Cerebellar cortex (tissue), 1 donor: ENCODE measurements around the gene SIGLEC1.

Experiments
- DNase-seq: peaks from one replicate; pipeline ENCODE4 v3.0.0-alpha.2; 2015; ENCODE audit warnings: low spot score

The SIGLEC1 gene

DNA sequence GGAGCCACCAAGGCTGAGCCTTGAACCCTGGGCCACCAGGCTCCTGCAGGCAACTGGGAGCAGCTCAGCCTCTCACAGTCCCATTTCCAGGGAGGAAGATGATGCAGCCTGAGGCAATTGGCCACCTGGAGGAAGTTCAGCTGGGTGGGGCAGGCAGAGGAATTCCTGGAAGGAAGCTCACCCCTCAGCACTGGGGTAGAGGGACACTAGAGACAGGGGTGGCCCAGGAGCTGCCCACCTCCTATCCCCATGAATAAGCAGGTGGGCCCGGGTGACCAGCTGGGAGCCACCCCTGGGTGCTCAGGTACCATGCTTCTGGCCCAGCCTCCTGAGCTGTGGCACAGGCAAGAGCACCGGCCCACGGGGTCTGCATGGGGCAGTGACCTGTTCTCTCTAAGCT is 16.5 kb upstream of the SIGLEC1 start:
- no peak for DNase-seq

DNA sequence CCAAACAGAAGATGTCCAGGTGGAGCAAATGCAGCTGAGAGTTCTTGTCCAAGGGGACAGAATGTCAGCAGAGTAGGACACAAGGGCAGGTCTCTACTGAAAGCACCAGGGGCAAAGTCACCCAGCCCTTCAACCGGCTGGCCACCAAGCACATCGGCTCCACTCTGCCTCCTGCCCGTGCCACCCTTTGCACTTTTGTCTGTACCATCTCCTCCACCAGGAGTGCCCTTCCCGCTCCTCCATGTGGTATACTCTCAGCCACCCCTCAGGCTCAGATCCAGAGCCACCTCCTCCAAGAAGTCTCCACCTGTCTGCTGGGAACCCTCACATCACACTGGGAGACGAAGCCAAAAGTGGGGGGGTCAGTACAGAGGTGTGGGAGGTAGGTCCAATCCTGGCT is 16.0 kb upstream of the SIGLEC1 start:
- DNase-seq: no peak

DNA sequence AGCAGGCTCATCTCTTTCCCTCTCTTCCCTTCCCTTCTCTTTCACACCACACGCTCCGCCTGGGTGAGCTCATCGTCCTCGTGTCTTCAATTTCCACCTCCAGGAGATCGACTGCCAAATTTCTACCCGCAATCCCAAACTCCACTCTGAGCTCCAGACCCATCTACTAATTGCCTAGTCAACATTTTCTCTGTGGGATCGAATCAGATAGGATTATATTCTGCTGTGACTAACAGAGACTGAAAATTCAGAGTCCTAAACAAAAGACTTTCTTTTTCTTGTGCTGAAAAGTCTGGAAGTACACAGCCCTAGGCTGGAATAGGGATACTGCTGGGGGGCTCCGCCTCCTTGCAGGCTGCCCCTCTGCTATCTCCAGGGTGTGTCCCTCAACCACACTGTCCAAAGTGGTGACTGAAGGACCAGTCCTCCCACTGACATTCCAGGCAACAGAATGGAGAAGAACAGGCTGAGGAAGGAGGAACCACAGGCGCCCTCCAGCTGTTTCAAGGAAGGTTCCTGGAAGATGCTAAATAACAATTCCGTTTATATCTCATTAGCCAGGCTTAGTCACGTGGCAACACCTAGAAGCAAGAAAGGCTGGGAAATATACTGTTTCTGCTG is 15.1 kb upstream of the SIGLEC1 start:
- DNase-seq: no peak

DNA sequence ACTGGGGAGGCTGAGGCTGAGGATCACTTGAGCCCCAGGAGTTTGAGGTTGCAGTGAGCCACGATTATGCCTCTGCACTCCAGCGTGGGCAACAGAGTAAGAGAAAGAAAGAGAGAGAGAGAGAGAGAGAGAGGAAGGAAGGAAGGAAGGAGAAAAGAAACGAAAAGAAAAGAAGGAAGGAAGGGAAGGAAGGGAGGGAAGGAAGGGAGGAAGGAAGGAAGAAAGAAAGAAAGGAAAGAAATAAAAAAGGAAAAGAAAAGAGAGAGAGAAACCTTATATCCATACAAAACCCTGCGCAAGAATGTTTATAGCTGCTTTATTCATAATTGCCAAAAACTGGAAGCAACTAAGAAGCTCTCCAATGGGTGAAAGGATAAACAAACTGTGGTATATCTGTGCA is 12.0 kb upstream of the SIGLEC1 start:
- no peak for DNase-seq

DNA sequence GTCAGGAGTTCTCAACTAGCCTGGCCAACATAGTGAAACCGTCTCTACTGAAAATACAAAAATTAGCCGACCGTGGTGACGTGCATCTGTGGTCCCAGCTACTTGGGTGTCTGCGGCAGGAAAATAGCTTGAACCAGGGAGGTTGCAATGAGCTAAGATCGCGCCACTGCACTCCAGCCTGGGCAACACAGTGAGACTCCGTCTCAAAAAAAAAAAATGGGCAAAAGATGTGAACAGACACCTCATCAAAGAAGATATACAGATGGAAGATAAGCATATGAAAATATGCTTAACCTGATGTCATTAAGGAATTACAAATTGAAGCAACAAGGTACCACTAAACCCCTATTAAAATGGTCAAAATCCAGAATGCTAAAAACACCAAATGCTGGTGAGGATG is 10.9 kb upstream of the SIGLEC1 start:
- no peak for DNase-seq

DNA sequence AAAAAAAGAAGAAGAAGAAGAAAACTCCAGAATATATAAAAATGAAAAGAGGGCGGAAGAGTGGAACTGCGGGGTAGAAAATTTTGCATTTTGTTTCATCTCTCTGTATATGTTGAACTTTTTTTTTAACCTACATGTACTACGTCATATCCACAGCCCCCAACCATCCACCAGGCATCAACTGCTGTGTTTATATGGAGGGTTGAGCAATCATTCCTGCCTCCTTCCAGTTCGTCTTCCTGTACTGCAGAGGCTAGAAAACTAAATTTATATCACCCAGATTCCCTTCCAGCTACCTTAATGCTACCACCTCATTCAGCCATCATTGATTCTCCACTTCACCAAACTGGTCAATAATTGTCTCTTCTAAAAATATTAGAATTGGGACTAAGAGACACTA is 9.5 kb upstream of the SIGLEC1 start:
- DNase-seq: no peak

DNA sequence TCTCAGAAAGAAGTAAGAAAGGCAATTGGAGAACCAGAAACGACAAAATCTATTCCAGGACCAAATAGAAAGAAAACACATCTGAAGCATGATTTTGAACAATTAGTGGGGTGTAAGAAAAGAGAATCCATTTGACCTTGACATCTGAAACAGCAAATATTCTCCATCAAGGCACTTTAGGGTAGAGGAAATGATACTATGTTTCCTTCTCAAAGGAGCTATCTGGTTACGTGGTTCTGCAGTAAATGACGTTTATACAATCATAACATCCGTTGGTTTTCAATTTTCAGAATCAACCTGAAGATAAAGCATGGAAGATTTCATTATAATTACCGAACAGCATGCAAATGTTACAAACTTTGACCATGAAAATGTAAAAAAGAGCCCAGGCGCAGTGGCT is 8.2 kb upstream of the SIGLEC1 start:
- DNase-seq: no peak

DNA sequence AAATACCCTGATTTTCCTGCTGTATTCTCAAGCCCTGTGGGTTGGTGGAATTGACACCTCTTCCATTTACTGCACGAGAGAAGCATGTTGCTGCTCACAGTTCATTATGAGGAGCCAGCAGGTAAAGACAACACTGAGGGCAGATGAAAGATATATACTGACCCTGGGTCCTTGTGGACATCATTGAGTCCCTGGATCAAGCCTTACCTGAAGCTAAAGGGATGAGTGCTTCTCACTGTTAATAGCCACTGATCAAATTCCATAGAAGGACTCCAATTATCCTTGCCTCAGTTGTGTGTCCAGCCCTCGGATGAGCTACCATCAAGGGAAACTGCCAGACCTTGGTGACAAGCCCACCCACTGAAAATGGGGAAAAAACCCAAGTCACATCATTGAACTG is 7.7 kb upstream of the SIGLEC1 start:
- DNase-seq: no peak

DNA sequence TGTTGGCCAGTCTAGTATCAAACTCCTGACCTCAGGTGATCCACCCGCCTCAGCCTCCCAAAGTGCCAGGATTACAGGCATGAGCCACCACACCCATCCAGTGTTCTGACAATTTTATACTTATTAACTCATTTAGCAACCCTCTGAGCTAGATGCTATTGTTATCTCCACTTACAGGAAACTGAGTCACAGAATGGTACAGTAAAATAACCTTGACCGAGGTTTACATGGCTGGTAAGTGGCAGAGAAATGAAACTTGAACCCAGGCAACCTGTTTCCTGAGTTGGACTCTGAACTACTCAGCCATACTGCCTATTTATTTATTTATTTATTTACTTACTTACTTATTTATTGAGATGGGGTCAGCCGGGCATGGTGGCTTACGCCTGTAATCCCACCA is 6.6 kb upstream of the SIGLEC1 start:
- no peak for DNase-seq

DNA sequence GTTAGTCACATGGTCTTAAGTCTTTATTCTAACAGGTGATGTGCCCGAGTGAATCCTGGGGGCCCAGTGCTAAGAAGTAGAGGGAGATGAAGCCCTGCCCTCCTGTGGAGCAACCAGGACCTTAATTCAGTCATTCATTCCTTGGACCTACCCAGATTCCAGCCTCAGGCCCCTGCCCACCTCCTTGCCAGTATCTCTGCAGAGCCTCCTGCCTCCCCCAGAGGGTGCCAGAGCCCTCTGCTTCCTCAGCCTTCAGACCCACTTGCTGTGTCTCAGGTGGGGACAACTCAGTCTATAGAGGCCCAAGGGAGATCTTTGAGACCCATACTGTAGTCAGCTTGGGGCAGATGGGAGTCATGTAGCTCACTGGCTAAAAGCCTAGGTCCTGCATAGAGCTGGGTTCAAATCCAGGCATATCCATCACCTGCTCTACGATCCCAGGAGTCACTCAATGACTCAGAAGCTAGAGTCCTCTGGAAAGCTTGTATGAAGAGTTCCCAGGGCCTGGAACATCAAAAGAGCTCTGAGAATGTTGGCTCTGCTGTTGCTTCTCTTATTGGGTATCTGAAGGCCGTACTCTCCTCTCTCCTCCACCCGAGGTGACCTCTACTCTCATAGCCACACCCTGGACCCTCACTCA is 3.9 kb upstream of the SIGLEC1 start:
- peak; percentile 53 for DNase-seq

DNA sequence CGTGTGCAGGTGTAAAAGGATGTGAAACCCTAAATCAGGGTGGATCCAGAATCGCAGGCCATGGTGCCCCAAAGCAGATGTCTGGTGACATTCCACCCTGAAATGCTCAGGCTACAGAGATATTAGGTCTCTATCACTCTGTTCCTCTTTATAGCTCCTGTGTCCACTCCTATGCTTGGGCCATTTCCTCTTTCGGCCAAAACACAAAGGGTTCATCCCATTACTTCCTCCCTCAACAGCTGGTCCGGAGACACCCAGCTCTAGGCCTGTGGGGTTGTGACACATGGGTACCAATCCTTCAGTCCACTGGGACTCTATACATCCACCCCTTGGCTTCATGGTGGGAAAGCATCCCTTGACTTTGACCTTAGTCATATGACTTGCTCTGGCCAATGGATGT is 1.7 kb upstream of the SIGLEC1 start:
- DNase-seq: no peak

DNA sequence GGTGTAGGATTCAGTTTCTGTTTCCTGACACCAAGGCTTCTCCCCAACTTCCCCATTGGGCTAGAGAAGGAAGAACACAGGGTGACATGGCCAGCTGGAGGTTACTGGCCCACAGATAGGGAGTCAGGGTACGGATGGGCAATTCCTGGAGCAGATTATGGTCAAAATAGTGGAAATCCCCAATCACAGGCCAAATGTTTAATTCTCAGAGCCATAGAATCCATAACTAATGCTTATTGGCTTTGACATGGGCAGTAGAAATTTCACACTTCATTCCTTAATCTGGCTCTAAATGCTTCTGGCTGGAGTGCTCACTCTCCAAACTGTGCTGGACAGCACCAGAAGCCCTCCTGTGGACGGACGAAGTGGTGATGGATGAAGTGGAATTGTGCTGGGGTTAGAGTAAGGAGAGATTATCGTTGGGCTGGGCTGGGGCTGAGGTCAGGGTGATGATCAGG is 887 bp downstream of the SIGLEC1 start:
- DNase-seq: no peak

DNA sequence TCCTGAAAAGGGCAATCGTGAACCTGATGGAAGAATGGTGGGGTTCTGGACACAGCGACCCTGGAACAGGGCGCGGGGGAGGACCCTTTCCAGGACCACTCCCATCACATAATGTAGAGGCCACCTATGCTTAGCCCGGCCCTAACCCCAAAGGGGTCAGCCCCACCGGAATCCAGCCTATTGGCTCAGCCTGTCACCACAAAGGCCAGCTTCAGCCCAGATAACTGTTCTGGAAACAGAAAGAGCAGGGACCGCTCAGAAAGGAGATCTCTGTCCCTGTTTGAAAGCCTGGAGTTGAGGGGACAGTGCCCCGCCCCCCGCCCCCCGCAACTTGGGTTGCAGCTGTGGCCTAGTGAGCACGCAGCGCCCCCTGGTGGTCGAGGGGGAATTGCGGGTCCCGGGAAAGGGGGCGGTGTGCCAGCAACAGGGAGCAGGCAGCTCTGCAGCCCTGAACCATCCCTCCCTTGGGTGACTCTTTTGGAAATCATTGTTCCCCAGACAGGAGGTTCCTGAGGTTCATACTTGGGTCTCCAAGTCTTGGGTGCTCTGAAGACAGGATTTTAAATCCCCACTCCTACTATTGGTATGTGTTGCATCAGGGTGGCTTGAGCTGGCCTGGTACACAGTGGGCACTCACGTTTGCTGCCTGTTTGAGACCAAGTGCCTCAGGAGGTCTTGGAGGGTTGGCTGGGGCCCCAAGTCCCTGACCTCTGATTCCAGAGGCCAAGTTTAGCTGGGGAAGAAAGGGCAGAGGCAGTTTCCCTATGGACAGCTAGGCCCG is 1.5 kb downstream of the SIGLEC1 start:
- DNase-seq: peak; percentile 24

DNA sequence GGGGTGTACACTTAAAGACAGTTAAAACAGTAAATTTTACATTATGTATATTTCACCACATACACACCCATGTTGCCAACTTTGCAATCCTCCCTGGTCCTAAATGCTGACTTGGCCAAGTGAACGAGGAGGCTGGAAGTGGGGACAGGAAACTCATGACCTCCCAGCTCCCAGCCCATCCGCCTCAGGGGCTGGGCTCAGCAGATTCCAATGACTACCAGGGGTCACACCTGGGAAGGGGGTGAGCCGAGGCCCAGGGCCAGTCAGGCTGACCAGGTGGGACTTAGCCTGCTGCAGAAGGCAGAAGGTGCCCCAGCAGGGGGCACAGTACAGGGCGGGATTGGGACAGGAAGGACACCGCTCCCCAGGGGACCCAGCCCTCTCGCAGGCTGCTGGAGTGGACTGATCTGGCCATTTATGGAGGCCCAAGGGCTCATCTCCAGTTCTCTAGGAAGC is 2.4 kb downstream of the SIGLEC1 start:
- no peak for DNase-seq

DNA sequence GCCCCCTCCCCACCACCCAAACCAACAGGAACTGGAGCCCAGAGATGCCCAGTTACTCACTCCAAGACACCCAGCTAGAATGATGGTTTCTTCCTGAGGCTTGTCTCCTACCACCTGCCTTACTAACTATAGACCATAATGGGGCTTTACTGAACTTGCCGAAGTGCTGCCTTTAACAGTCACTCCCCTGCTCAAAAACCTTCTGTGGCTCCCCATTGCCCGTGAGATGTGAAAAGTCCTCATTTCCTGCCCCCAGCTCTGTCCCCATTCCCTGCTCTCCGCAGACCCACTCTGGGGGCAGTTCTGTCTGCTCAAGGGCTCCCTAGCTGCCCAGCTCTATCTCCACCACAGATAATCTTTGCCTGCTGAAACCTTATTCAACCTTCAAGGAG is 4.9 kb downstream of the SIGLEC1 start:
- no peak for DNase-seq

DNA sequence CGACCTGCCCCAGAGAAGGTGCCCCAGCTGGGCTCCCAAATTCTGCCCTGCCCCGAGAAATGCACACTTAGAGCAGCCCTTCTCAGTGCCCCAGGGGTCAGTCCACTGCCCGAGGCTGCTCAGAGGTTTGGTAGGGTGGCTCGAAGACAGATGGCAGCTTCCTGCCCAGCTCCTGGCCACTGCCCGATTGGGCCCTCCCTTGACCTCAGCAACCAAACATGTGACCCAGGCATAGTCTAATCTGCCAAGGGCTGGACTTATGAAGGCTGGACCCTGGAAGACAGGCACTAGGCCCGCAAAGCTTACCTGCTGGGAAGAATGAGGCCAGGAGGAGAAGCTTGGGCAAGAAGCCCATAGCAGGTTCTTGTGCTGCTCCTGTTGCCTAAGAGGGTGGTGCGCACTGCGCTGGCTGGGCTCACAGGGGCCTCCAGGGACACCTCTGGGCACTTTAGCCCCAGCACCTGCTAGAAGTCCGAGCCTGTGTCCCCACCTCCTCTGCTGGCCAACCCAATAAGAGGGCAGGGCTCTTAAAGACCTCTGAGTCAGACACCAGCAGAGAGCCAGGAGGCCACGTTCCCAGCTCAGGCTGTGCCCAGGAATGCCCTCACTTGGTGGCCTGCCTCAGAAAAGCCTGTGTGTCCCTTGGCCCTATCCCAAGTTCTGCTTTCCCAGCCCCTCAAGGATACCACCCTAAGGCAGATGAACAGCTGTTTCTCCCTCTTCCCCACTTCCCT is 5.5 kb downstream of the SIGLEC1 start:
- DNase-seq: no peak

DNA sequence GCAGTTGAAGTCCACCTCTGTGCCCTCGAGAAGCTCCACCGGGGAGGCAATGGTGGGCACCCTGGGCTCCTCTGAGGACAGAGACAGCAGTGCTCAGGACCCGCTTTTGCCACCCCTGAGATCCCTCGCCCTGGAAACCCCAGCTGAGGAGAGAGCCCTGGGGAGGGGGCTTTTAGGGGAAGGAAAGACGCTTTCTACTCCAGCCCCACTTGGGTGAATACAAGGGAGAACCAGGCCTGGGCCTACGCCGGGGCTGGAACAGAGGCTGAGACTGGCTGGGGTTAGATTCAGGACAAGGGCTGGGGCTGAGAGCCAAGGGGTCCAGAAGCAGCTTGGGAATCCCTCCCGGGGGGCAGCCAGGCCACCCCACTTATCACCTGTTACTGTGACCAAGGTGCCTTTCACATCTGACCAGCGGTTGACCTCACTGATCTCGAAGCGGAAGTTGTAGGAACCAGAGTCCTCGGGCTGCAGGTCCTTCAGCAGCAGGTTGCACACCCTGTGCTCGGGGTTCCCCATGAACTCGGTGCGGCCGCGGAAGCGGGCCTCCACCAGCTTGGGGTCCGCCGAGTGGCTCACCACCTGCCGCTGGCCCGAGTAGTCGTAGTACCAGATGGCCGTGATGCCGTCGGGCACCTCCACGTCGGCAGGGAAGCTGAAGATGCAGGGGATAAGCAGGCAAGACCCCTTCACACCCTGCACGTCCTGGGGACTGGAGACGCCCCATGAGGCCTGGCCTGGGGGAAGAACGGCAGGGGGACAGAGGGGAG is 6.2 kb downstream of the SIGLEC1 start:
- DNase-seq: no peak

DNA sequence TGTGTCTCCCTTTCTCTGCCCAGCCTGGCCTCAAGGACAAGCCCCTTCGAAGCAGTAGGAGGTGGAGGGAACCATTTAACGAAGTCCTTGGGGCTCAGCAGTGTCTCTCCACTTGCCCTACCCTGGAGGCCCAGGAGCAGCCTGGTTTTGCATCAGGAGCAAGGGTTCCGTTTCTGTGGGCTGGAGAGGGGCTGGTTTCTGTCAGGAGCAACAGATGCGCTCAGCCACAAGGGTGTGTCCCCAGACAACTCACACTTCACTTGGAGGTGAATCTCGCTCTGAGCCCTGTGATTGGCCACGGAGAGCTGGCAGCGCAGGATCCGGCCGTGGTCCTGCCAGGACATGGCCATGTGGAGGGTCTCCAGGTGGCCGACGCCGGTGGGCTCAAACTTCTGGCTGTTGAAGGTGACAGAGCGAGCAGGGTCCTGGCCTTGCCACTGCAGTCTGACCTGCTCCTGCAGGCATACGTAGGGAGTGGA is 6.9 kb downstream of the SIGLEC1 start:
- no peak for DNase-seq

DNA sequence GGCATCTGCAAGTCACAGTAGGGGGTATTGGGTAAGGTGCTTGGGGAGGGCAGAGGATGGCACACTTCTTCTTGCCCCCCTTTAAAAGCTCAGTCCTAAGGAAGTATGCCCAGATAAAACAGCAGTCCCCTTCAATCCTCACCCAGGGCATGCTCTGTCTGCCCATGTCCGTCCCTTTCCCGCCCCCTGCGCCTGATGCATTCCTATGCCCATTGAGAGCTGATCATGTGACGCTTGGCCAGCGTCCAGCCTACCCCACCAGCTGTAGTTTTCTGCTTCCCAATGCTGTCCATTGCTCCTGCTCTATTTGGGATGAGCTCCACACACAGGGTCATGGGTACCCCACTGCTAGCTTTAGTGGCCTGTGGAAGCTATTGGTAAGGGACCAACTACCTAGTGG is 8.3 kb downstream of the SIGLEC1 start:
- DNase-seq: no peak

DNA sequence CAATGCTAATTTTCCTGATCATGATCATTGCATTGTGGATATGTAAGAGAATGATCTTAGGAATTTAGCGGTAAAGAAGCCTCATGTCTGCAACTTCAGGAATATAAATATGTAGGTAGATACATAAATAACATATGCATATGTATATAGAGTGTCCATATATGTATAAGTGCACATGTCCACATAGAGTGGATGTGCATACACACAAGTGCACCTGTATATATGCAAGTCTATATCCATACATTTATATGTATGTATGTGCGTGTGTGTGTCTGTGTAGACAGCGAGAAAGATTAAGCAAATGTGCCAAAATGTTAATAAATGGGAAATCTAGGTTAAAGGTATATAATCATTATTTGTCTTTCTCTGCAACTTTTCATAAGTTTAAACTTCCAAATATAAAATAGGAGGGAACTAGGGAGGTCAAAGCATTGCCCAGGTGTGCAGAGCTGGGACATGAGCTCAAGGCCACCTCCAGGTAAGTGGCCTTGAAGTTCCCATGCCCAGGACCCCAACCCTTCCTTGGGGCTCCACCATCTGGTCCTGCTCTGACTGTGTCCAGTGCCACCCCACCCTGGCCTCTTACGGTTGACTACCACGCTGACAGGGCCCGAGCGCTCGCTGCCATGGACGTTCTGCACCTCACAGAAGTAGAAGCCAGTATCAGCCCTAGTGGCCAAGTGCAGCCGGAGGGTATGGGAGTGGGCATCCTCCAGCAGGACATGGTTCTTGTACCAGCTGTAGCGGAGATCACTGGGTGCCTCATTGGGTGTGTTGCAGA is 9.6 kb downstream of the SIGLEC1 start:
- no peak for DNase-seq
